NCI-H2227 treated with DMSO at 0.1 percent for 48 hours (cell line): ENCODE results near the gene STIM1.
"Not testable (repeated sequence)": the region's sequence is repeated elsewhere in the genome, so short reads cannot be mapped to it uniquely, and the experiment has no call there.

ENCODE experiments used
- DNase-seq: peaks from one replicate; lab custom pipeline; 2025; lab: John Stamatoyannopoulos, UW

The STIM1 gene

DNA sequence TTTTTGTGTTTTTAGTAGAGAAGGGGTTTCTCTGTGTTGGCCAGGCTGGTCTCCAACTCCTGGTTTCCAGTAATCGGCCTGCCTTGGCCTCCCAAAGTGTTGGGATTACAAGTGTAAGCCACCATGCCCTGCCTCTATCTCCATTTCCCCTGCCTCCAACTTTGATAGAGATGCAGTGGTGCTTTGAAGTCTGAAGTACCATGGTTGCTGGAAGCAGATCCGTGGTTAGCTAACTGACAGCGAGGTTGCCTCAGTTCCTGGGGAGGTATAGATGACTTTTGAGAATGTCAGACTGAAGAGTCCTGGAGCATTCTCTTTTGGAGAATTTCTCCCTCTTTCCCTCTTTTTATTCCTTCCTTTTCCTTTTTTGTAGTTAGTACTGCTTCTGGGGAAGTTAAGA, 127.6 kb downstream of the STIM1 start:
- DNase-seq = no peak

DNA sequence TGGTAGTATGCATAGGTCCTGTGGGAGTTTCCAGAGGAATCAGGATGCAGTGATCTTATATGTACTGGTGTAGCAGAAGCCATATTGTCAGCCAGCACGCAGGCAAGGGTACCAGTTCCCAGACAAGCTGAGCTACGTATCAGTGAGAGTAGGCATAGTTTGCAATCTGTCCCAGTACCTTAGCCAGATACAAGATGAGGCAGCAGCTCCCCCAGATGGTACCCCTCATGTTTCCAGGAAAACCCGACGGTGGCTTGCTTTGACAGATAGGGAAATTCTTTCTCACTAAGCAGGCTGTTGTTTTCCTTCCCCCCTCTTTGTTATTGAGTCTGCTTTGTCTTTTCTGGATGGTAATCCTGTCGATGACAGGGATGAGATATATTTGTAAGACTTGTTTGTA, 129.4 kb downstream of the STIM1 start:
- no peak for DNase-seq

DNA sequence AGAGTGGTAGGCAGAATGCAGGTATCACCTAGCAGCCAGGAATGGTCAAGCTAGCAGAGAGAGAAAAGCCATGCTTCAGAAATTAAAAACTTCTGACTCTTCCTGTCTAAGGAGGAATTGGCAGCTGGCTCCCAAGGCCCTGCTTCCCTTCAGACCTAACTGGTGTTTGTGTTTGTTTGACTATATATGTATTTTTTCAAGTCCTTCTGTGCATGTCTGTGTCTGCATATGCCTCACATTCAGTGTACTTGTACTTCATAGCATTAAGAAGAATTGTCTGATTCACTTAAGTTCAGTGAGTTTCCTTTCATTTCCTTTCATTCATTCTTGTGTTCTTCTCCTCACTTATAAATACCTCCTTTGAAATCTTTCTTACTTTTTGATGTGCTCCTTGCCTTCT, 130.2 kb downstream of the STIM1 start:
- DNase-seq = no peak

DNA sequence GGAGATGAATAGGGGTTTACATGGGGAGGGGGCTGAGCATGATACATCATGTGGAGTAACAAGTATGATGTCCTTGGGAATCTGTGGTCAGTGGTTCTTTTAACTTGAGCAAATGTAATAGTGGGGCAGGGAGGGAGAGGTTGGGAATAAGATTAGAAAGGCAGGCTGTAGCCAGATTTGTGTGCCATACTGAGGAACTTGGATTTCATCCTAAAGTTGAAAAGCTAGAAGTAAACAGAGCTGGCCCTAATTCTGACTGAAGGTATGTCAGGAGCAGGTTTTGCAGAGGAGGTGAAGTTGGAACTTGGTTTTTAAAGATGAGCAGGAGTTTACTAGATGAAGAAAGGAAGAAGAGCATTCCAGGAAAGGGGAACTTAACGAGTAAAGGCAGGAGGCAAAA, 130.8 kb downstream of the STIM1 start:
- DNase-seq = no peak

DNA sequence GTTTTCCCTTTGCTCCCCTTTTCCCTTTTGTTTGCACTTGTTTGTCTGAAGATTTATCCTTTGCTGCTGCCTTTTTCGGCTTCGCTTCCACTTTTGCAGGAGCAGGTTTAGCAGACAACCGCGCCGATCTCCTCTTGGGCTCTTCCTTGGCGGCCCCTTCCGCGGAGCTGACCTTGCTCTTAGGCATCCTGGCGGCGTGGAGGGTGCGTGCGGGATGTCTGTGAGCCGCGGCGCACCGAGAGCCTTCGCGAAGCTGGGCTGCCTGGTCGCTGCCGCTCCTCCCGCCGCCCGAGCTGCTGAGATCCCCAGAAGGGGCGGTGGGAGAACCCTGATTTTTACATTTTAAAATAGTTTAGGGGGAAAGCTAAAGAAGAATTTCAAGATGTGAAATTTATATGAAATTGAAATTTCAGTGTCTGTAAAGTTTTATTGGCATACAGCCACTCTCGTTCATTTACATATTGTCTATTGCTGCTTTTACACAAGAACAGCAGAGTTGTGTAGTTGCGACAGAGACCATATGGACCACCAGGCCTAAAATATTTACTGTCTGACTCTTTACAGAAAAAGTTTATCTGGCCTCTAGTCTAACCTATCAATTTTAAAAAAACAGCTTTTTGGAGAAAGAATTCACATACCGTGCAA, 133.9 kb downstream of the STIM1 start:
- DNase-seq = no peak

DNA sequence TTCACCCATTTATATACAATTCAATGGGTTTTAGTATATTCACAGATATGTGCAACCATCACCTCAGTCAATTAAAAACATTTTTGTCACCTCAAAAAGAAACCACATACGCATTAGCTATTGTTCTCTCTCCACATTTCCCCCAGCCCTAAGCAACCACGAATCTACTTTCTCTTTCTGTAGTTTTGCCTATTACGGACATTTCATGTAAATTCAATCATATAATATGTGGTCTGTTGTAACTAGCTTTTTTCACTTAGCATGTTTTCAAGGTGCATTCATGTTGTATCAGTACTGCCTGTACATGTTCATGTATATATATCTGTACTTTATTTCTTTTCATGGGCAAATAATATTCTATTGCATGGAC, 134.4 kb downstream of the STIM1 start:
- no peak for DNase-seq

DNA sequence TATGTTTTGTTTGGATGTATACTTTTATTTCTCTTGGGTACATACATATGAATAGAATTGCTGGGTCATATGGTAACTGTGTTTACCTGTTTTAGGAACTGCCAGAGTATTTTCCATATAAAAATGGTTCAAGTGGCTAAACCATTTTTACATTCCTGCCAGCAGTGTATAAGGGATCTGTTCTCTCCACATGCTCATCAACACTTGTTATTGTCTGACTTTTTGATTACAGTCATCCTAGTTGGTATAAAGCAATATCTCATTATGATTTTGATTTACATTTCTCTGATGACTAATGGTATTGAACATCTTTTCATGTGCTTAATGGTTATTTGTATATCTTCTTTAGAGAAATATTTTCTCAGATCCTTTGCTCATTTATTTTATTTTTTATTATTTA, 134.9 kb downstream of the STIM1 start:
- no peak for DNase-seq

DNA sequence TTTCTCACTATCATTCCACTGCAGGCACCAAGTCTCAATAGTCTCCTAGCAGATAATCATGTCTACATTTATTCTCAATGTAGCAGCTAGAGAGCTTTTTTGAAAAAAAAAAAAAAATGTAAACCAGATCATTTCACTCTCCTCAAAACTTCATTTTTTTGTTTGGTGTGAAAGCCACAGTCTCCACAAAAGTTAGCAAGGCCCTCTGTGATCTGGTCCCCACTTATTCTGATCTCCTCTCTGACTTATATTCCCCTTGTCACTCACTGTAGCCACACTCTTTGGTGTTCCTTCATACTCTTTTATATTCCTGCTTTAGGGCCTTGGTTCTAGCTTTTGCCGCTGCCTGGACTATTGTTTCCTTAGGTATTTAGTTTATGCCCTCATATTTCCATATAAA, 137.5 kb downstream of the STIM1 start:
- no peak for DNase-seq

DNA sequence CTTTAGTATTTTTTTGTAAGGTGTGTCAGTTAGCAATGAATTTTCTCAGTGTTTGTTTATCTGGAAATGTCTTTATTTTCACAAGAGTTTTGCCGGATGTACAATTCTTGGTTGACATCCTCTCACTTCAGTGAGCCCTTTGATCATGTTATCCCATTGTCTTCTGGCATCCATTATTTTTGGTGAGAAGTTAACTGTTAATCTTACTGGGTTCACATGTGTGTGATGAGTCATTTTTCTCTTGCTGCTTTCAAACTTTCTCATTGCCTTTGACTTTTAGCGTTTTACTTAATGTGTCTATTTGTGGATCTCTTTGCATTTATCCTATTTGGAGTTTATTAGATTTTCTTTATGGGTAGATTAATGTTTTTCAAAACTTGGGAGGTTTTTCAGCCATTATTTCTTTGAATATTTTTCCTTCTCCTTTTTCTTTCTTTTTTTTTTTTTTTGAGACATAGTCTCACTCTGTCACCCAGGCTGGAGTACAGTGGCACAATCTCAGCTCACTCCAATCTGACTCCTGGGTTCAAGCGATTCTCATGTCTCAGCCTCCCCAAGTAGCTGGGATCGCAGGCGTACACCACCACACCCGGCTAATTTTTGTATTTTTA, 138.7 kb downstream of the STIM1 start:
- DNase-seq = no peak

DNA sequence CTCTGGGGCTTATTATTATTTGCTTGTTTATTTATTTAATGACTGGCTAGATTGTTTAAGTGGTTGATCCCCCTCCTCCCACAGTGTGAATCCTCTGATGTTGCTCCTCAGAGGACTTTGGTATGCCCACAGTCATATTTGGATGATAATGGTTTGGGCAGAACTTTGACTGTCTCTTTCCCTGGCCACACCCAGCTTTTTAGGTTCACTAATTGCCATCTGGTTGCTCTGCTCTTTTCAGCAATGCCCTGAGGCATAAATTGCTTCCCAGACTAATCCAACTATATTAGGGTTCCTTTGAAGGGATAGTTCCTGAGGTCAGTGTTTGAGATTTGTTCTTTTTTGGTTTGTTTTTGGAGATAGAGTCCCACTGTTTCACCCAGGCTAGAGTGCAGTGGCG, 139.8 kb downstream of the STIM1 start:
- no peak for DNase-seq

DNA sequence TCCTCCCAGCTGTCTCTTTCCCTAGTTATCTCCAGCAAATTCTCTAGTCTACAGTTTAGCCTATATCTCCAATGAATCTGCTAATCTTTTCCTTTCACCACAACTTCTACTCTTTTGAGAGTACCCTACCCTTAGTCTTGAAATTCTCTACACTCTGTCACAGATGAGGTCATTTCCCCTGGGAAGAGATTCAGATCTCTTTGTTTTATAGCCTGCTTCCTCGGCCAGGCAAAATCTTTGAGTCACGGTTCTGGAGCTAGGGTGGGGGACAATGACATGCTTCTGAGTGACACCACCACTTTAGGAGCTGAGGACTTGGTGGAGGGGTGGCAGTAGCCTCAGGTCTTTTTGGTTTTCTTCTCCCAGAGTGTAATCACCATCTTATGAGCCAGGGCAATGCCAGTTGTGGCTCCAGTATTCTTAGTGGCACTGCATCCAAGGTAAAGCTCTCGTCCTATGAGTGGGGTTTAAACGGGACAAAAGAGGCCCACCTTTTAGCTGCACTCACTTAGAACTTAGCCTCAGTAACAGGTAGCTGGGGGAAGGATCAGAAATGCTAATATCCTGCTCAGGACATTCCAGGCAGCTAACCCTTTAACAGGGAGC, 140.6 kb downstream of the STIM1 start:
- DNase-seq = no peak

DNA sequence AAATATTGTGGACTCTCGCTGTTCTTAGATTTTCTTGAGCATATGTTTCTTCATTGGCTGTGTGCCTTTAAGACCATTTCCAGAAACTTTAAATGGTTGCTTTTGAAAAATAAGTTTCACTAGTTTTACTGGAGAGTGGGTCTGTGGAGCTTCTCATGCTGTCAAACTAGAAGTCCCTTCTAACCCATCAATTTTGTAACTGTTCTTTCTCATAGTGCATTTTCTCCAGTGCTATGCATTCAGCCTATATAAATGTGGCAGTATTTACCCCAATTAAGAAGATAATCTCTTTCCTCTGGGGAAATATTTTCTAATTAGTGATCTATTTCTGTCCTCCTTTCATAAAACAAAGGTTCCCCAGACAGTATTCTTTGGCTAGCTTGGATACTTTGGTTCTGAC, 141.2 kb downstream of the STIM1 start:
- no peak for DNase-seq

DNA sequence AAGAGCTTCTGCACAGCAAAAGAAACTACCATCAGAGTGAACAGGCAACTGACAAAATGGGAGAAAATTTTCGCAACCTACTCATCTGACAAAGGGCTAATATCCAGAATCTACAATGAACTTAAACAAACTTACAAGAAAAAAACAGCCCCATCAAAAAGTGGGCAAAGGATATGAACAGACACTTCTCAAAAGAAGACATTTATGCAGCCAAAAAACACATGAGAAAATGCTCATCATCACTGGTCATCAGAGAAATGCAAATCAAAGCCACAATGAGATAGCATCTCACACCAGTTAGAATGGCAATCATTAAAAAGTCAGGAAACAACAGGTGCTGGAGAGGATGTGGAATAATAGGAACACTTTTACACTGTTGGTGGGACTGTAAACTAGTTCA, 149.3 kb downstream of the STIM1 start:
- not testable (repeated sequence) for DNase-seq

DNA sequence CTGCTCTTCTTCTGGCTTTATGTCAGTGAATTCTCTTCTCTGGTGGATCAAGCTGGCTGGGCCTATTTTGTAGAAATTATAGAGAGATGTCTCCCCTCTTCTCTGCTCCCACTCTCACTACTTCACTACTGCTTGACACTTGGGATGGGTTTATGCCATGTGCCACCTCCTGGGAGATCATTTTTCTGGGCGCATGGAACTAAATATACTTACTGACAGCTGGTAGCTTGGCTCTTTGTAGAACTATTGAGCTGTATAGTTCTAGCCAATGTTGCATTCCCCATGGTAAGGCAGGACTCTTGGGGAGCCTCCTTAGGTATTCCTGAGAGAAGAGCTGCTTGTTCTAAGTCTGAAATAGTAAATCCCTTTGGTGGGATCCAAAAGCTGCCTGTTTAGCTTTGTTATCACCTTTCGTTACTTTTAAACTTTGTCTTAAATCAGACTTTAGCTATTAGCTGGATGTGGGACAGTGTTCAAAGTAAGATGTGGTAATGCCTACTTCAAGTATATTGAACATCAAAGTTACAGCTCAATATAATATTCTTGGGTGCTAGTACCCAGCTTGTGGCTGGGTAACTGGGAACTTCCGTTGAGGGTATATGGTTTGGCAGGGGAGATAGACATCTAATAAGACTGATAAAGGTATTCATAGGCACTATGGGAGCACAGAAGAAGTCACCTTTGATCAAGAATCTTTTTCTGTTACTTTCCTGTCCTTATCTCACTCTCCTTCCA, 151.6 kb downstream of the STIM1 start:
- DNase-seq = no peak

DNA sequence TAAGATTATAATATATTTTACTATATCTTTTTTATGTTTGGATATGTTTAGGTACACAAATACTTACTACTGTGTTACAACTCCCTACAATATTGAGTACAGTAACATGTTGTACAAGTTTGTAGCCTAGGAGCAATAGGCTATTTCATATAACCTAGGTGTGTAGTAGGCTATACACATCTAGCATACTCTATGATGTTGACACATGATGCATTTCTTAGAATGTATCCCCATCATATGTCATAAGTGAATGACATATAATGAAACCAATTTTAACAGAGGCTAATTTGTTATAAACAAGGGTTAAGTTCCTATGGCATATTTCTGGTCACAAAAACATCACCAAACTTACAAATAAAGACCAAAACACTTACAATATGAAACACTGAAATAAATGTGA, 152.7 kb downstream of the STIM1 start:
- no peak for DNase-seq

DNA sequence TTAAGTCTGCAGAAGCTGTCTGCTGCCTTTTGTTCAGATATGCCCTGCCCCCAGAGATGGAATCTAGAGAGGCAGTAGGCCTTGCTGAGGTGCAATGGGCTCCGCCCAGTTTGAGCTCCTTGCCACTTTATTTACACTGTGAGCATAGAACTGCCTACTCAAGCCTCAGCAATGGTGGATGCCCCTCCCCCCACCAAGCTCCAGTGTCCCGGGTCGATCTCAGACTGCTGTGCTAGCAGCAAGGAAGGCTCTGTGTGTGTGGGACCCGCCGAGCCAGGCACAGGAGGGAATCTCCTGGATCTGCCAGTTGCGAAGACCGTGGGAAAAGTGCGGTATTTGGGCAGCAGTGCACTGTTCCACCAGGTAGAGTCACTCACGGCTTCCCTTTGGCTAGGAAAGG, 161.1 kb downstream of the STIM1 start:
- DNase-seq = not testable (repeated sequence)

DNA sequence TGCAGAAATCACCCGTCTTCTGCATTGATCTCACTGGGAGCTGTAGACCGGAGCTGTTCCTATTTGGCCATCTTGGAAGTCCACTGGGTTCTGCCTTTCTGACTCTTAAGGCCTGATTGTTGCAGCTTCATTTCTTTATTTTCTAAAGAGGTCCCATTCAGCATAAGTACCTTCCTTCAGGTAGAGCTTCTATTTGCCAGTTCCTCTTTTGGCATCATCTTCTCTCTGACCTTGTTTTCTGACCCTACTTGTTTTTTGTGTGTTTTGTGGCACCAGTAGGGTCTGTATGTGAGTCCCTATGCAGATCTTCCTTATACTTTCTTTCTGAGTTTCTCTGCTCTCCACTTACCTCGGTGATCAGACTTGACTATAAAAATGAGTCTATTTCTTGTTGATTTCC, 161.7 kb downstream of the STIM1 start:
- DNase-seq = no peak

DNA sequence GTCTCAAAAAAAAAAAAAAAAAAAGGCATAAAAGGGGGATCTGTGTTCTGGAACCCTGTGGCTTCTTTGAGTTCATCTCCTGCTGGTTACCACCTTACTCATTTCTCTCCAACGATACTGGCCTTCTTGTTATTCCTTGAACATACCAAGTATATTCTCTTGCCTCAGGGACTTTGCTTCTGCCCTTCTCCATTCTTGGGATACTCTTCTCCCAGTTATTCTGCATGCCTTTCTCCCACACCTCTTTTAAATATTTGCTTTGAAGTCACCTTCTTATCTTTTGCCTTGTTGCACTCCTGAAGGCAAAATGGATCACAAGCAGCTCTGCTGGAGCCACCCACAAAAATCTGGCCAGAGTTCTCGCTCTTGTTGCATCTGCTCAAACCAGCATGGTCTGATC, 163.2 kb downstream of the STIM1 start:
- DNase-seq = no peak

DNA sequence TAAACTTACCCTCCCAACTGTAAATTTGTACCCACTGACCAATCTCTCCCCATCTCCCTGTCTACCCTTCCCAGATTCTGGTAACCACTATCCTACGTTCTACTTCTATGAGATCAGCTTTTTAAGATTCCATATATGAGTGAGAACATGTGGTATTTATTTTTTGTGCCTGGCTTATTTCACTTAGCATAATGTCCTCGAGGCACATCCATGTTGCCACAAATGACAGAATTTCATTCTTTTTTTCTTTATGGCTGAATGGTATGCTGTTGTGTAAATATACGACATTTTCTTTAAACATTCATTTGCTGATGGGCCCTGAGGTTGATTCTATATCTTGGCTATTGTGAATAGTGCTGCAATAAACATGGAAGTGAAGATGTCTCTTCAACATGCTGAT, 164.4 kb downstream of the STIM1 start:
- DNase-seq = no peak

DNA sequence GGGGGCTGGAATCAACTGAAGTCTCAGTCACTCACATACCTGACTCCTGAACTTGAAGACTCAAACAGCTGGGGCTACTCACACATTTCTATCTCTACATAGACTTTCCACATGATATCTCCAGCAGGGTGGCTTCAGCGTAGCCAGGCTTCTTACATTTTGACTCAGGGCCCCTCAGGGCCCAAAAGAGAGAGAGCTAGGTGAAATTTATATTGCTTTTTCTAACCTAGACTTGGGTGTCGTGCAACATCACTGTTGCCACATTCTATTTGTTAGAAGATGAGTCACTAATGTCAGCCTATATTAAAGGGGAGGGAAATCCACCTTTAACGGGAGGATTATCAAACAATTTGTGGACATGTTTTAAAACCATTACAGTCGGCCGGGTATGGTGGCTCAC, 167.2 kb downstream of the STIM1 start:
- DNase-seq = no peak

DNA sequence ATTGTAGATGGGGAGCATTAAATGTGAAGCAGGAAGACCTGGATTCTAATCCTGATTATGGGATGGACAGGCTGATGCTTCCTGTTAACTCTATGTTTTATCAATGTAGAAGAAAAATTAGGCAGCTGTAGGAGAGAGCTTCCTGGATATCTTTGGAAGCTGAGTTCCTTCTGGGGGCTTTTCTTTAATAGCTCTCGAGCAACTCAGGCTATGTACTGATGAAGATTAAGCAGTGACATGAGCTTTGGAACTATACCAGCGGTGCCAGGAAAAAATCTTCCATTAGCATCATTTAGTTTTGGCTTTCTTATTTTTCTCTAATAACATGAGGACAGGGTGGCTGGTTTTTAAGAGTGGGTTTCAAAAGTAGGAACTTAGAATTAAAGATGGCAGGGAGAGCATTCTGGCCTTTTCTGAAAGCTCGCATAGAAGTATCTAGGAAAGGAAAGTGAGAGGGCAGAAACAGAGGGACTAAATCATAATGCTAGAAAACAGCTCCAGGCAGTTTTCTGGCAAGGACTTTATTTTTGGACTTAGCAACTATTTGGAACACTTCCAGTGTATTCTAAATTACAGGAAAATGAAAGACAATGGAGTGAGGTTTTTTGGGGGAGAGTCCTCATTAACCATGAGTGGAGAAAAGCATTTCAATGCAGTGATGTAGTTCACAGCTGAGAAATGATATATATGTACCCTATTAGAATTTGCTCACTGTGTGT, 169.9 kb downstream of the STIM1 start:
- DNase-seq = no peak

DNA sequence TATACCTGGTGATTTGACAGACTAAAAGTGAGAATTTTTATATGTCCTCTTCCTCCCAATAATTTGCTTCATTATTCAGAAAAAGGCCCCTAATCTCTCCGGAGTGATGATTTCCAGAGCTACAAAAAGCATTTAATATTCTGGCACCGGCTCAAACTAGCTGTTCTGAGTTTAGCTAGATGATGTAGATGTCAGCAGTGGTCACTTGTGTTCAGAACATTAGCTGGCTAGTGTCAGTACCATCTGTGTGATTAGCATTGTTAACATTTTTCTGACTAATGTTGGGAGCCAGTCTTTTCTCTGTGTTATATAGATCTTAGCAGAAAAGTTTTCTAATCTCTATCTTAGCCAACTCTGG, 170.5 kb downstream of the STIM1 start:
- no peak for DNase-seq

DNA sequence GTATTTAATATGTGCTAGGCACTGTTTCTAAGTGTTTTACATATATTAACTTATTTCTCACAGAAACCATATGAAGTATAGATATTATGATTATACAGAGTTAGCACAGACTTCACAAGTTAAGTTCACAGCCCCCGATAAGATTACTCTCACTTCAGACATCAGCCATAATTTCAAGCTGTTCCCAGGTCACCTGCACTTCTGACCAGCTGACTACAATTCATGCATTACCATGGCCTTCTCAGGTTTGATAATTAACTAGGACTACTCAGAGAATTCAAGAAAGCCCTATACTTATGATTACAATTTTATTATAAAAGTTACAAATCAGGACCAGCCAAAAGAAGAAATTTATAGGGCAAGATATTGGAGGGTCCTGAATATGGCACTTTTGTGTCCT, 170.9 kb downstream of the STIM1 start:
- no peak for DNase-seq
